Measurements from ENCODE around the gene ENO1.
"Not testable (repeated sequence)": the region's sequence is repeated elsewhere in the genome, so short reads cannot be mapped to it uniquely, and the experiment has no call there.

ENO1 gene

DNA sequence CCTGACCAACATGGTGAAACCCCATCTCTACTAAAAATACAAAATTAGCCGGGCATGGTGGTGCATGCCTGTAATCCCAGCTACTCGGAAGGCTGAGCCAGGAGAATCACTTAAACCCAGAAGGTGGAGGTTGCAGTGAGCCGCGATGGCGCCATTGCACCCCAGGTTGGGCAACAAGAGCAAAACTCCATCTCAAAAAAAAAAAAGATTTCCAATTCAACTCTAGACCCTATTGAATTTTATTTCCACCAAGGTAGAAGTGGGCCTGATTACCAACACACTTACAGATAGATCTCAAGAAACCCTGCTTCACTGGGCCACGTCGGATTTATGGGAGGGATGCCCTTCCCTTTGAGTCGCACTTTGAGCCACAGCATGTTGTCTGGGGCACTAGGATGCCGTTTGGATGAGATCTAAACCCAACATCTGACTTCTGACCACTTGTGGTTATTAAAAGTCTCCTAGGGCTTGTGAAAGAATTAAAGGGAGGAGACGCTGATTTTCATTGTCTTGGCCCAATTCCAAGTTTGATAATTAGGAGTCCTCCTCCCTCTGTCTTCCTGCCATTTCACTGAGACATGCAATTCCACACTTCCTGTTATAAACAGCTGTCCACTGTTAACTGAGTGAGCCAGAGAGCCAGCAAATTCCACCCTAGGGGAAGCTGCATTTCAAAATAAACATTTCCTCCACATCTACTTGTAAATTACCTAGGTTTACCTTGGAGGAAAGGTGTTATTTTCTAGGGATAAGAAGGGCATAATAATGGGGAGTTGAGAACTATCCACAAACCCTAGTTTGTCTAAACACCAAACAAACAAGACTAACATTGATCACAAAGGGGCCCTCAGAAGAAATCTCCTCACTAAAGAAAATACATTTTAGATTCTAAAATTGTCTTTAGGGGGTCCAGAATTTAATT is 55.9 kb downstream of the ENO1 start:
- TF ChIP-seq CTCF (conservative IDR thresholded peaks at IDR 0.05) (no peak), ZFX (IDR thresholded peaks at IDR 0.05) (no peak)
- no peak overlapping the region for H3K27ac ChIP-seq

- no peak overlapping the region for H3K27ac ChIP-seq
- TF ChIP-seq CTCF (conservative IDR thresholded peaks at IDR 0.05) (no peak), ZFX (IDR thresholded peaks at IDR 0.05) (no peak)
These were observed 57.4 kb downstream of the ENO1 start for GRCh38 chr1:8821084-8821483.

- not testable (repeated sequence) for H3K27ac ChIP-seq
These were observed 59.7 kb downstream of the ENO1 start for GRCh38 chr1:8818789-8819188.

DNA sequence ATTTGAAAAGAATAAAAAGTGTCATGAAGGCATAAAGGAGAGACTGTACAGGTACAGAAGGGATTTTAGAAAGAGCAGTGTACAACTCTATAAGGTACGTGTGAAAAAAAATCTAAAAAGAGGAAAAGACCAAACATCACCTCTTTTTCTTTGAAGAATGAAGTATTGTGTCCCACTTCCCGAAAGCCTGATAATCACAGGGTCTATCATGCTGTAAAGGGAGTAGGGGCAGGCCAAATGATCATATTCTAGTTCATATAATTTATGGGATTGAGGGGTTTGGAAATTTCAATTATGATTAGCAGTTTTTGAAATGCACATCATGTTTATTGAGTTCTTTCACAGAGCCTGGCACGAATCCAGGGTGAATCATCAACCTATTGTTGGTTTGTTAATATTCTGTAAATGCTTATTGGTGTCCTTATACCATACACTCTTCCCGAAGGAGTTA is 60.1 kb downstream of the ENO1 start:
- TF ChIP-seq CTCF (conservative IDR thresholded peaks at IDR 0.05) (no peak), ZFX (IDR thresholded peaks at IDR 0.05) (no peak)
- peak overlapping the region; percentile 87 for H3K27ac ChIP-seq

- TF ChIP-seq ZFX (IDR thresholded peaks at IDR 0.05) (no peak), CTCF (conservative IDR thresholded peaks at IDR 0.05) (no peak; the same call in 1 of the 2 replicates)
- peak within 1 kb of the TSS; percentile 87 for H3K27ac ChIP-seq
These were observed 60.8 kb downstream of the ENO1 start, which contains the start of gene RERE for GRCh38 chr1:8817412-8818324. TSS of gene RERE (minus strand) at chr1:8817640.

DNA sequence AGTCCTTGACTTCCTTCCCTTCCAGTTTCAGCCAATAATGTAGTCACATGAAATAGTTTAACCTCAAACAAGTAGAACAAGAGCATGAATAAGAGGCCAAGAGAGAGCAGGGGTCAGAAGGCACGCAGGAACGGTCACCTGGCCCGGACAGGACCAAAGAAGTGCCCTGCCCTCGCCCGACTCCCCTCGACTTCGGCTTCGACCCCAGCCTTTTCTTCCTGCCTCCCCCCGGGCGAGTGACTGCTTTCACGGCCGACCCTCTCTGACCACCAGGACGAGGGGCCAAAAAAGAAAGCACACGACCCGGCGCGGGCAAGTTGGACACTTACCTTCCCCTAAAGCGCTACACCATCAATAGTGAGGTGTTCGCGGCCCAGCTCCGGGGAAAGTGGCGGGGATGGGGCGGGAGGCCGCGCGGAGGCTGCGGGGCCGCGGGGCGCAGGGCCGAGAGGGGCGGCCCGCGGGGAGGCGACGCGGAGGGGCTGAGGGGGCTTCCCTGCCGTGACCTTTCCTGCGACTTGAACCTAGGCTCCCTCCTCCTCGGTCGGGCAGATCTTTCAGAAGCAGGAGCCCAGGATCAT is 61.6 kb downstream of the ENO1 start:
- TF ChIP-seq CTCF (conservative IDR thresholded peaks at IDR 0.05) (no peak), ZFX (IDR thresholded peaks at IDR 0.05) (no peak)
- H3K27ac ChIP-seq, result peak overlapping the region; percentile 87

GRCh38 chr1:8816264-8816663 is 62.2 kb downstream of the ENO1 start:
- no peak overlapping the region for H3K27ac ChIP-seq
- no peak for TF ChIP-seq CTCF (conservative IDR thresholded peaks at IDR 0.05)
- no peak for TF ChIP-seq ZFX (IDR thresholded peaks at IDR 0.05)
